GM04504 (cell line): ENCODE data around the gene SLC6A12.
"Not testable (repeated sequence)": the region's sequence is repeated elsewhere in the genome, so short reads cannot be mapped to it uniquely, and the experiment has no call there.

ENCODE experiments used
- DNase-seq: peaks from one replicate; pipeline ENCODE4 v3.0.0-alpha.2; 2012; ENCODE audit warnings: low read depth

The SLC6A12 gene

DNA sequence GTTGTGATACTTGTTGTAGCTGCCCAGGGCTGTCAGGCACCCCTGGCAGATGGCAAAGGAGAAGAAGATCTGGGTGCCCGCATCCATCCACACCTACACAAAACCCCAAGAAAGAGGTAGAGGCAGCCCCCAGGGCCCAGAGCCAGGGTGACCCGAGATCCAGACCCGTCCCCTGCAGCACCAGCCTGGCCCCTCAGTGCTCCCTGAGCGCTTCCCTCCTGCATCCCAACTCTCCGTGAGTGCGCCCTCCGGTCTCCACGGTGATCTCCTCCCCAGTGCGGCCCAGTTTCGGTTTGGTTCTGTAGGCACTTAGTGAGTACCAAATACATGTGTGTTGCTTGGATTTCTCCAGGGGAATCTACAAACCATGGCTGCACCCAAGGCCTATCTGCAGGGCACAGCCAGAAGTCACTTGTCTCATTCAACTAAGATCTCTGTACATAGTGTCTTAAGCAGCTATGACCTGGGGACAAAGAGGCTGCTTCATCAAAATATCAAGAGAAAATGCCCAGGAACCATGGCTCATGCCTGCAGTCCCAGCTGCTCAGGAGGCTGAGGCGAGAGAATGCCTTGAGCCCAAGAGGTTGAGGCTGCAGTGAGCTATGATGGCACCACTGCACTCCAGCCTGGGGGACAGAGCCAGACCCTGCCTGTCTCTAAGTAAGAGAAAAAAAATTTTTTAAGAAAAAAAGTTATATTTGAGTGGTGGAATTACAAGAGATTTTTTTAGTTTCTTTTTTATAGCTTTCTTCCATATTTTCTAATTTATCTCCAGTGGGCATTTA lies 15.9 kb downstream of the SLC6A12 start:
- no peak for DNase-seq

DNA sequence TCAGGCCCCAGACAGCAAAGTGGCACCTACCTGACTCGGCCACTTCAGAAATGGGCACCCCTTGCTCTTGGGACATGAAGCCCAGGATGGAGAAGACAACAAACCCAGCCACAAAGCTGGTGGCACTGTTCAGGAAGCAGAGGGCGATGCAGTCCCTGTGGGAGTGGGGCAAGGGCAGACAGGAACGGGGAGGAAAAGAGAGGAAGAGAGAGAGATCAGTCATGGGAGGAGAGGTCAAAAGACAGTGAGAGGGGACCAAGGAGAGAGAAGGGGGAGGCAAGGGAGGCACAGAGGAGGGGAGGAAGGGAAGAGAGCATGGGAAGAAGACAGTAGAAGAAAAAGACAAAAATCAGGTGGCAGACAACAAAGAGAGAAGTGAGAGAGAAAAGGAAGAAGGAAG lies 16.6 kb downstream of the SLC6A12 start:
- DNase-seq, result no peak

DNA sequence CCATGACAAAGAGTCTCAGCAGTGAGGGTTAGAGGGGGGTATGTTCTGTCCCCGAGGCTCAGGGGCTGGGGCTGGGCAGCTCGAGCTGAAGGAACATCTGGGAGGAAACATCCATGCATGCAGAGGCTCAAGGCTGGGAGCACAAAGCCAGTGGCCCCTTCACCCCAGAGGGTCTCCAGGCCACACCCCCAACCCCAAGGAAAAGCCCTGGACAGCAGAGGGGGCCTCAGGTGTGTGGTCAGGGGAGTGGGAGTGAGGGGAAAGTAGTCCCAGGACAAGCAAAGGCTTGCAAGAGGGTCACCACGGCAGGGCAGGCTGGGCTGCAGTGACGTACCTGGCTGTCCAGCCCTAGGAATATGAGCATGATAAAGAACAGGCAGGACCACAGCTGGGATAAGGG lies 17.5 kb downstream of the SLC6A12 start:
- DNase-seq, result no peak

DNA sequence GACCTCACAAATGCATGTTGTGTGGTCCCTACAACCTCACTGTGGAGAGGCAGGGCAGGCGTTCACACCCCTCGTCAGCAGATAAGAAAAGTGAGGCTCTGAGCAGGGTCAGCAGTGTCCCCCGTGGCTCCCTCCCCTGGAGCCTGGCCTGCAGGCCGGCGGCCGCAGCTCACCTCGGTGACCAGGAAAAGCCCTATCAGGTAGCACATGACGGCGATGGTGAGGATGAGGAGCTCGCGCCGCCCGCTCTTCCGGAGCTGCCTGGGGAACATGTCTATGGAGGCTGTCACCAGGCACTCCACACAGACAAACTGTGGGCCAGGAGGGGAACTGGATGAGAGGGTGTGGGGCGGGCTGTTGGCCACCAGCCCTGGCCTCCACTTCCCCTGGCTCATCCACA lies 18.0 kb downstream of the SLC6A12 start:
- no peak for DNase-seq

DNA sequence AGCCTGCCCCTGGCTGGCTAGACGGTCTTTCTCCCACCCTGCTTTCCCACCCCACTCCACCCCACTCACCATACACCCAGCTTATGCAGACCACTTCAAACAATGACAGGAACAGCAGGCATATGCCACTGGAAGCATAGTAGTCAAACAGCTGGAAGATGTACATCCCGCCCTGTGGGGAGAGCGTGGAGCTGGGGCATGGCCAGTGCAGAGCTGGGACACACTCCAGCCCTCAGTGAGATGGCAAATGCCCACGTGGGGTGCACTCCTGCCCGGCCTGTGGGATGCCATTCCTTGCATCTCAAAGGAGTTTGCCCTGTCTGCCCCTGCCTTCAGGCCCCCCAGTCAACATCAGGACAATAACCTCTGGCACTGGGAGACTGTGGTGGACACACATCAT lies 18.8 kb downstream of the SLC6A12 start:
- no peak for DNase-seq

DNA sequence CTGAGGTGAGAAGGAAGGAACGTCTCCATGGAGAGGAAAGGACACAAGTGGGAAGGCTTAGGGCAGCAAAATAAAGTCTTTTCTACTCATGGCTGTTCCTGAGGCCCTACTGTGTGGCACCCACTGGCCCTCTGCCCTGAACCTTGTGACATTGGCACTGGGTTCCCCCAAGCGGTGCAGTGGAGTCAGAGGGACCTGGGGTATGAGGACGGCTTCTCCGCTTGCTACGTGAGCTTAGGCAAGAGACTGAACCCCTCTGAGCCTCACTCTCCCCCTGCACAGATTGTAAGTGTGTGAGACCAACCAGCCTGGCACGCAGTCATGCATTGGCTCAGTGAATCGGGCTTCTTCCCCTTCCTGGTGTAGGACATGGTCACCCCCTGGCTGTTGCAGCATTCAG lies 19.7 kb downstream of the SLC6A12 start:
- no peak for DNase-seq

DNA sequence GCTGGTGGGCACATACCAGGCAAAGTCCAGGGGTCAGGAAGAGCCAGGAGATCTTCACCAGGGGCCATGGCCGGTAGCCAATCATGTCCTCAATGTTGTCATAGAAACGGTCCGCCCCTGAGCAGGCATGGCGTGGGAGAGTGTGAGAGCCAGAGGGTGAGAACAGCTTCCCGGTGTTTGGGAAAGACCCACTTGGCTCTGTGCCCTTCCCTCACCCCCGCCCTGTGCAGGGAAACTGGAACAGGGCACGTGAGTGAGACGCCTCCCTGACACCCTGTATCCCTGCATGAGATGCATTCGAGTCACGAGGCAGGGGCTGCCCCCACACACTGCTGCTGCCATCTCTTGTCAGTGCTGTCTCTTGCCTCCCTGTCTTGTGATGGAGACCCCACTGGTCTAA lies 20.7 kb downstream of the SLC6A12 start:
- DNase-seq, result no peak

DNA sequence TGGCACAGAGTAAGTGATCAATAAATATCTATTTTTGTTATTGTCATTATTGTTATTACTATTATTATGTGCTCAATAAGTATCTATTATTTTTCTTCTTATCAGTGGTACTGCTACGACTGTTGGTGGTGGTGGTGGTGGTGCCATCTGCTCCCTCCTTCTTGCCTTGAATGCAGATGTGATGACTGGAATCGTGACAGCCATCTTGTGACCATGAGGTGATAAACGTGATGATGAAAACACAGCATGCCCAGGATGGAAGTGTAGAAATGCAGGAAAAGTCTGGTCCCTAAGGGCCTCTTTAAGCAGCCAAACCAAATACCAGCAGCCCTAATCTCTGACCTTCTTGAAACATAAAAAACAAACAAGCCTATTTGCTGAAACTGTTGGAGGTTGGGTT lies 22.4 kb downstream of the SLC6A12 start:
- DNase-seq, result no peak

DNA sequence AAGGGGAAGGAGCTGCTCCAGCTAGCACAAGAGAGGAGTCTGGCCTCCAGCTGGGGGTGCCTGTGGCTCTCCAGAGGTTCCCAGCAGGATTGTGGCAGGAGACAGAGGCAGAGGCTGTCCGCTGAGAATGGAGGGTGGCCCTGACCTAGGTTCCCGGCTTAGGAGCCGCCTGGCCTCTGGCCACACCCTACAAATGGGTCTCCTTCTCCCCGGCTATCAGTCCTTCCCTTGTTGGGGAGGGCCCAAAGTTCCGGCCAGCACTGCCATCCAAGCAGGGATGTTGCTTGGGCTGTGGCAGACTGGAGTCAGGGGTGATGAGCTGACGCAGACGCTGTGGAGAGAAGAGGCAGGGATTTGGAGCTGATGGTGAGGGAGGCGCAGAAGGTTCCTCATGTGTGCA lies 23.1 kb downstream of the SLC6A12 start:
- no peak for DNase-seq

DNA sequence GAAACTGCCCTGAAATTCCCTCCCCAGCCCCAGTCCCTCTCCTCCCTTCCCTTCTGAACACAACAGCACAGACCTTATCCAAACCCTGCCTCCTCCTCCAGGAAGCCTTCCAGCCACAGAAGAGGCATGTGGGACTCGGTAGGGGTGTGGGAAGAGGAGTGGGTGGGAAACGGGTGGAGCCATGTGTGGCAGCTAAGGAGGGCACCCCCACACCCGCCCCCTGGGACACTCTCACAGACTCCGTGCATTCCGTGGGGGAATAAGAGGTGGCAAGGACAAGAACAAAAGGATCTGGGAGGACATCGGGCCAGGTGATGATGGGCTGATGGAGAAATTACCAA lies 24.4 kb downstream of the SLC6A12 start:
- DNase-seq, result no peak

DNA sequence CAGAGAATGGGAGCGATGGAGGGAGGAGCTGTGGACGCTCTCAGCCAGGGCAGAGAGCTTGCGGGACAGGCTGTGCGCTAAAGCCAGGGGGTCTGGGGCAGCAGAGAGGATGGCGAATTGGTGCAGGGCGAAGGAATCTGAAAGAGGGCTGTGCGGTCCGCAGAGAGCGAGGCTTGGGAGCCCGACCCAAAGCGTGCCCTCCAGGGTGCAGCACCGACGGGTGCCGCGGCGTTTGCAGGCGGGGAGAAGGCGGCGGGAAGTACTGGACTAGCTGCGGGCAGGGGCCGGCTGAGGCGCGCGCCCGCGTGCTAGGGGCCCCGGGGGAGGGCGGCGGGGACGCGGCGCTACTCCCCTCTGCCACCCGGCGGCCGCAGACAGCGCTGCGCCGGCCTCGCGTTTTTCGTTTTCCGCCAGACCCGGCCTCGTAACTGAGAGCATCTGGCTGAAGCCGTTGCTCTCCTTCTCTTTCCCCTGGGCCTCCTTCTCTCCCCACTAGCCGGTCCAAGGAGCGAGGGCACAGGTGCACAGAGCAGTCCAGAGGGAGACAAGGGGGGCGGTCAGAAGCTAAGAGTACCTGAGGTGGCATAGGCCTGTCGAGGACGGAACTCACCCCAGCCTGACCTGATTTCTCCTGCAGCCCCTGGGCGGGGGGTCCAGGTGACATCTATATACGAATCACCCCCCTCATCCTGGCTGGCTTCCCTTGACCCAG lies 24.9 kb downstream of the SLC6A12 start:
- DNase-seq, result no peak

DNA sequence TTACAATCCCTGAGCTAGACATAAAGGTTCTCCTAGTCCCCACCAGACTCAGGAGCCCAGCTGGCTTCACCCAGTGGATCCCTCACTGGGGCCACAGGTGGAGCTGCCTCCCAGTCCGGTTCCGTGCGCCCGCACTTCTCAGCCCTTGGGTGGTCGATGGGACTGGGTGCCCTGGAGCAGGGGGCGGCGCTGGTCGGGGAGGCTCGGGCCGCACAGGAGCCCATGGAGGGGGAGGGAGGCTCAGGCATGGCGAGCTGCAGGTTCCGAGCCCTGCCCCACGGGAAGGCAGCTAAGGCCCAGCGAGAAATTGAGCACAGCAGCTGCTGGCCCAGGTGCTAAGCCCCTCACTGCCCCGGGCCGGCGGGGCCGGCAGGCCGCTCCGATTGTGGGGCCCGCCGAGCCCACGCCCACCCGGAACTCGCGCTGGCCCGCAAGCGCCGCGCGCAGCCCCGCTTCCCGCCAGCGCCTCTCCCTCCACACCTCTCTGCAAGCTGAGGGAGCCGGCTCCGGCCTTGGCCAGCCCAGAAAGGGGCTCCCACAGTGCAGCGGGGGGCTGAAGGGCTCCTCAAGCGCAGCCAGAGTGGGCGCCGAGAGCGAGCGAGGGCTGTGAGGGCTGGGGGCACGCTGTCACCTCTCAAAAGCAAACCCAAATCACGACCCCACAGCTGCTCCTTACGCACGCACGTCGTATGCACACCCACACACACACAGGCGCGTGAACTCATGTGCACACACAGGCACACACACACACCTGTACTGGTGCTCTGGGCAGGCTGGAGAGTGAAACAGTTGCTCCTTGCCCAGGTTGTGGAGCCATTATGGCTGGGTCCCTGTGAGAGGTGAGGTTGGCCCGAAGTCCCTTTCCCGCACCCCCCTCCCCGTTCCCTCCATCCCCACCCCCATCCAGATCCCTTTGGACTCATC lies 25.7 kb downstream of the SLC6A12 start:
- DNase-seq, result not testable (repeated sequence)

DNA sequence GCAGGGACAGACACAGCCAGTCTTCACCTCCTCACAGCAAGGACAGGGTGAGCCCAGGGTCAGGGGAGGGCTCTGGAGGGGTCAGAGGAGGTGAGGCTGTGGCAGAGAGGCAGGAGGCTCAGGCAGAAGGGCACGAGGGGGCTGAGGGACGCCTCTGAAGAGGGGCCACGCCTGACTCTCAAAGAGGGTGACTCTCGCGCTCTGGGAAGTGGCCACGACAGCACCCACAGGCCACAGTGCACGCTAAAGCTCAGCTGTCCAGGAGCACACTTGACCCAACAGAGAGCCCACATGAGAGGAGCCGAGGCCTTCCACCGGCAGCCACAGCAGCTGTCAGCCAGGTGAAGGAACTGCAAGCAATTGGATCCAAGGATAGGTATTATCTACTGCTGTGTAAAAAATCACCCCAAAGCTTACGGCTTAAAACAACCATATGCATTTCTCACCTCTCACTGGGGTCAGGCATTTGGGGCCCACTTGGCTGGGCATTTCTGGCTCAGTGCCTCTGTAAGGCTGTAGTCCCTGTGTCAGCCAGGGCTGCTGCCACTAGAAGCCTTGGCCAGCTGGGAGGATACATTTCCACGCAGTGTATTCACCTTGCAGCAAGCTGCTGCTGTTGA lies 27.8 kb downstream of the SLC6A12 start:
- no peak for DNase-seq

DNA sequence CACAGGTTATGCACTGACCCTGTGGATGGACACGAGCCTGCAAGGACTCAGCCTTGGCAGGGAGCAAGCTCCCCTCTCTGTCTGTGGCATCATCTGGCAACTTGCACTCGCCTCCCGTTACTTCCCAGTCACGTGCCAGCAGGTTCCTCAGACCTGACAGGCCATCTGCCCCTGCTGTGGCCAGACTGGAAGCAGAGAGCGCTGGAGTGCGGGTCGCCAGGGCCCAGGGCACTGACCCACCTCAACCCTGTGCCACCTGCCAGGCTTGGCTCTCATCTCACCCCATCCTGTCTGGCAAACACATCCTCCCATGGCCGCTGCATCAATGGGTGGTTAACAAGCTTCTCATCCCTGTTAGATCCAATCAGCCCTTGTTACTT lies 28.4 kb downstream of the SLC6A12 start:
- DNase-seq, result no peak

DNA sequence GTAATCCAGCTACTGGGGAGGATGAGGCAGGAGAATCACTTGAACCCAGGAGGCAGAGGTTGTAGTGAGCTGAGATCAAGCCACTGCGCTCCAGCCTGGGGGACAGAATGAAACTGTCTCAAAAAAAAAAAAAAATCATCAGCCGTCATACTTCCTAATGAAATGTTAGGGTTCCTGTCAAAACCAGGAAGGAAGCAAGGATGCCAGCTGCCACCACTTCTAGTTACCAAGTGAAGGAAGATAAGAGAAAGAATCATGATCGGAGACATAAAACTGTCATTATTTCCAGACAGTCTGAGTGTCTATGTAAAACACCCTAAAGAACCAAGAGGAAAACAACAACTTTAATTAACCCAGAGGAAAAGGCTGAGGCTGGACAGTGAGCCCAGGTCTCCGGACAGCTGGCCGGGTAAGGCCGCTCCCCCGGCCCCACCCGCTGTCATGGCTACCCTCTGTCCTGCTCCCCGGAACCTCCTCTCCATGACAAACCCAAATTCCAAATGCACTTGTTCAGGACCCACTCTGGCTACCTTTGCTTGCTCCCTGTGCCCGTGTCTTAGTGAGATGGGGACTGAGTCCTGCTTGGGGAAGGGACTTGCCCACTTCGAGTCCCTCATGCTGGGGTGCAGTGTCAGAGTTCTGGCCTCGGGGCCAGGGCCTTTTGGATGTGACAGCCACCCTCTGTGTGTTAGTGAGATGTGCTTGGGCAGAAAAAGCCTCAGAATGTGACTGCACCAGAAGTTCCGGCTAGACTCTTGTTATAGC lies 29.0 kb downstream of the SLC6A12 start:
- DNase-seq, result no peak

DNA sequence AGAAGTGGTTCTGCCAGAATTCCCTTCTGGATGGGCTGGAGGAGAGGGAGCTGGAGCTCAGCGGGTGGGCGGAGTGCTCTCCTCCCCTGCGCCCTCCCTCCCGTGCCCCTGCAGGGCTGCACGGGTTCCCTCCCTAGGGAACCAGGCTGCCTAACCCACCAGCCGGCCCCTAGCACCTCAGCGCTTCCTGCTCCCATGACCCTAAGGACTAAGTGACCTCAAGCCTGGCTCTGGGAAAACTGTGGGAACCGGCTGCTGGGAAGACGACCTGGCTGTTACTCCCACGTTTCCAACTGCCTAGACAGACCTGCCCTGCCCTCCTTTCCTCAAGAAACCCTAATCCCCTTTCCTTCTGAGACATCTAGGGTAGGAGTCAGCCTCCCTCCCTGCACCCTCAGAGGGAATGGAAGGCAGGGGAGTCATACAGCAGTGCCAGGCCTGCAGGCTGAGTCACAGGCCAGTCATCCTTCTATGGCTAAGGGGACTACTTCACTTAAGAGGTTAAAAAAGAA lies 31.5 kb downstream of the SLC6A12 start:
- no peak for DNase-seq

DNA sequence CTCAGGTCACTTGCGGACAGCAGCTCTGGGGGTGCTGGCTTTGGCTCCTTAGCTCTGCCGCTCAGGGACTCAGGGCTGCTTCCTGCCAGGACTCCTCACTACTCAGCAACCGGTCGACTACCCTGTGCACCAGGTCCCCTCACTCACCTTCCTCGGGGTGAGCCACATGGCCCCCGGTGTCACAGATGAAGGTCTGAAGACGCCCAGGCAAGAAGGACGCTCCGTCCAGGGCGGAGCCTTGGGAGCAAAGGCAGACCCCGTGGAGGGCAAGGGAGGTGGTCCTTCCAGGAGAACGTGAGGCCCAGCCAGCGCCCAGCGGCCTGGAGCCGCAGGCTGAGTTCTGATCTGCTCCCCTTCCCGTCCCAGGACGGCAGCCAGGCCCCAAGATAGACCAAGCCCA lies 32.0 kb downstream of the SLC6A12 start:
- DNase-seq, result no peak

DNA sequence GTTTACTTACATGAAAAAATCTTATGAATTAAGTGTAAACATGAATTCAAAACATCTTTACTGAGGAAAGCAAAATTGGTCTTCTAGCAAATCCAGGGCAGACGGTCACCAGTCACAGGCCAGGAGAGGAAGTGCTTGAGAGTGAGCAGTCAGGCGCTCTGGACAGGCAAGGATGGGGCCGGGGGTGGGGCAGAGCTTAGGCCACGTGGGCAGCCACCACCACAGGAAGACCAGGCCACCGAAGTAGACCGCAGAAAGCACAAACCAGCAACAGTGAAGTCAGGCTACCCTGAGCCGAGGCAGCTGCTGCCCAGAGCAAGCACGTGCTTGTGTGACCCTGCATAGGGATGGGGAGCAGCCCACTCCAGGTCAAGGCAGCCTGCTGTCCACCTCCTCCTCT lies 33.5 kb downstream of the SLC6A12 start:
- DNase-seq, result no peak

DNA sequence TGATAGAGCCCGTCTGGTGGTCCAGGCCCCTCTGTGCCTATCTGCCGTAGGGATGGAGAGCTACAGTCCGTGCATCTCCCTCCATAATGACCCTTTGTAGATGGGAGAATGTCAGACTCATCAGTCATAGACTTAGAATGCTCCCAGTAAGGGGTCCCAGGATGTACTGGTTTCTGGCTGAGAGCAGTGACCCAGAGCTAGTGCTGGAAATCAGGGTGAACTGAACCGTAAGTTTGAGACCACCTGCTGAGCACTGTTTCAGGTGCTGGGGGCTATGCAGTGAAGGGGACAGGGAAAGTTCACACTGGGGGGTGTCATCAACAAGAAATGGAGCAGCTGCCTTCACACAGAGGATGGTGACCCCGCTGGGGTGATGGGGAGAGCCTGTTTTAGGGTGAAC lies 34.1 kb downstream of the SLC6A12 start:
- no peak for DNase-seq

DNA sequence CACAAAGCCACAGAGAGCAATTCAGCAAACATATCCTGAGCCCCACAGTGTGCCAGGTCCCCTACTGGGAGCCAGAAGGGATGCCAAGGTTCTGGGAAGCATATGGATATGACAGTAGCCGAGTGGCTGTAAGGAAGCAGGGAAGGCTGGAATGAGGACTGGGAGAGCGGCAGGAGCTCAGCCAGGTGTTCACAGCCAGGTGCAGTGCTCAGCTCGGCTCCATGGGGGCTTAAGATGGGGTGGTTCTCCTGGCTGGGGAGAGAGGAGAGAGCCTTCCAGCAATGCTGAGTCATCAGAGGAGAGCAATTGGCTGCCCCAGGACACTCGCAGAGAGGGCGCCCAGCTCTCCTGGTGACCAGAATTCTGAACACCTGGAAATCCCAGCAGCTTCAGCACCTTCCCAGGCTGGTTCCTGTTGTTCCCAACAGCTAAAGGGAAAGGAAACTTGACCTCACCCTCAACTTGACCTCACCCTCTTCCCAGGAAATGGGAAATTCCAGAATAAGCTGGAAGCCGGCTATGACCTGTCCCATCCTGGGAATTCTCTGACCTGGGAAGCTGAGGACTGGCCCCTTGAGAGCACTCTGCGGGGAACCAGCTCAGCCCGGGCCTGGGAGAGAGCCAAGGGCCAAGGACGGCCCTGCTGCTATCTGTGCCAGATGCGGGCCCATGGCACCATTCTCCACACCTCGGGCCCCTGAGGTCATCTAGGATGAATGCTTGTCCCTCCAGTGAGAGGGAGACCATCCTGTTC lies 34.6 kb downstream of the SLC6A12 start:
- DNase-seq, result no peak

DNA sequence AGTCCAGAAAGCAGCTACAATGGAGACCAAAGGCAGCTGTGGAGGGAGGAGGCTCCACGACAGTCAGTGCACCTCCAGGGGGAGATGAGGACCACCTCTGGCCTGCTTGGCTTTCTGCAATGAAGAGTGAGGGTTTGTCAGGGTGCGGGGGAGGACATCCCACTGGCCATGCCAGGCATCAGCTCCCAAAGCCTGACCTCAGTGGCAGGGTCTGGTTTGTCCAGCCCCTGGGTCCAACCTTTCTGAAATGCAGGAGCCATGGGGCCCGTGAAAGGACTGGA lies 35.2 kb downstream of the SLC6A12 start:
- no peak for DNase-seq
